HG03139 (cell line): ENCODE results near the gene MTF1.
"Not testable (repeated sequence)": the region's sequence is repeated elsewhere in the genome, so short reads cannot be mapped to it uniquely, and the experiment has no call there.

Experiments used
- ATAC-seq: cut with Tn5 transposase; IDR thresholded peaks from one replicate; pipeline ENCODE4 v1.9.1; 2021; ENCODE audit not compliant: unreplicated experiment

MTF1 gene

GRCh38 chr1:37794372-37795339 is 64.7 kb downstream of the MTF1 start:
- no peak for ATAC-seq

- no peak for ATAC-seq
Observed at GRCh38 chr1:37793773-37794371, 65.5 kb downstream of the MTF1 start, which contains the start of gene MANEAL. Gene MANEAL, plus strand, starts transcription at chr1:37793847. Its CDS starts 336 bp downstream, at chr1:37794183.

GRCh38 chr1:37792943-37793686 is 66.3 kb downstream of the MTF1 start:
- ATAC-seq = no peak

- no peak for ATAC-seq
Observed at GRCh38 chr1:37782491-37782890, 76.9 kb downstream of the MTF1 start.

GRCh38 chr1:37778654-37779053 is 80.7 kb downstream of the MTF1 start:
- no peak for ATAC-seq

- no peak for ATAC-seq
Observed at GRCh38 chr1:37776946-37777516, 82.4 kb downstream of the MTF1 start.

GRCh38 chr1:37771440-37771839 is 88.0 kb downstream of the MTF1 start:
- ATAC-seq = not testable (repeated sequence)

- ATAC-seq = no peak
Observed at GRCh38 chr1:37767488-37767887, 91.9 kb downstream of the MTF1 start.

- ATAC-seq = no peak
Observed at GRCh38 chr1:37765916-37766664, 93.3 kb downstream of the MTF1 start.

GRCh38 chr1:37764888-37765441 is 94.4 kb downstream of the MTF1 start, which contains the start of gene EPHA10:
Gene EPHA10, minus strand, starts transcription at chr1:37765120. Its CDS starts 54 bp downstream, at chr1:37765066.
- ATAC-seq = no peak

GRCh38 chr1:37764414-37764825 is 95.0 kb downstream of the MTF1 start:
- ATAC-seq = no peak

GRCh38 chr1:37763791-37764413 is 95.5 kb downstream of the MTF1 start:
- ATAC-seq = no peak

- no peak for ATAC-seq
Observed at GRCh38 chr1:37762516-37762915, 96.9 kb downstream of the MTF1 start.

GRCh38 chr1:37761416-37762095 is 97.8 kb downstream of the MTF1 start:
- no peak for ATAC-seq
